Smooth muscle cell (in vitro differentiated cells): ENCODE measurements around the gene GTPBP1. TPM values are rescaled to one million over a fixed set of nuclear protein-coding genes. Genes with fewer than 3 reads are reported as not detected.

Experiments
- DNase-seq: peaks from one replicate; lab custom pipeline; 2025; ENCODE audit not compliant: unreplicated experiment; lab: John Stamatoyannopoulos, UW
- H2AFZ ChIP-seq: fragments of 200-600 bp; sonication (generic); 2 replicates; pipeline ENCODE4 v1.6.0; 2016; ENCODE audit warnings: antibody characterized with exemption, low read depth, mild to moderate bottlenecking
- H3F3A ChIP-seq: fragments of 200-600 bp; sonication (generic); 2 replicates; pipeline ENCODE4 v1.6.0; 2017; ENCODE audit warnings: antibody characterized with exemption, low read depth
- H3K27ac ChIP-seq: fragments of 200-600 bp; sonication (generic); 2 replicates; pipeline ENCODE4 v1.5.1; 2016; ENCODE audit warnings: low read depth, mild to moderate bottlenecking
- H3K27me3 ChIP-seq: fragments of 200-600 bp; sonication (generic); 2 replicates; pipeline ENCODE4 v1.6.1; 2016; ENCODE audit warnings: low read depth, mild to moderate bottlenecking
- H3K36me3 ChIP-seq: fragments of 200-600 bp; sonication (generic); 2 replicates; pipeline ENCODE4 v1.5.1; 2016; ENCODE audit warnings: low read depth
- H3K4me1 ChIP-seq: fragments of 200-600 bp; sonication (generic); 2 replicates; pipeline ENCODE4 v1.5.1; 2016; ENCODE audit warnings: low read depth
- H3K4me2 ChIP-seq: fragments of 200-600 bp; sonication (generic); 2 replicates; pipeline ENCODE4 v1.6.0; 2016; ENCODE audit warnings: mild to moderate bottlenecking
- H3K4me3 ChIP-seq: fragments of 200-600 bp; sonication (generic); 2 replicates; pipeline ENCODE4 v1.5.1; 2016; ENCODE audit warnings: mild to moderate bottlenecking
- H3K79me2 ChIP-seq: fragments of 200-600 bp; sonication (generic); 2 replicates; pipeline ENCODE4 v1.6.0; 2016; ENCODE audit warnings: low read depth, mild to moderate bottlenecking
- H3K9ac ChIP-seq: fragments of 200-600 bp; sonication (generic); 2 replicates; pipeline ENCODE4 v1.6.0; 2016; ENCODE audit warnings: low read depth
- H3K9me3 ChIP-seq: fragments of 200-600 bp; sonication (generic); replicated peaks from 2 replicates; pipeline ENCODE4 v1.5.1; 2016; ENCODE audit warnings: low read depth
- H4K20me1 ChIP-seq: fragments of 200-600 bp; sonication (generic); 2 replicates; pipeline ENCODE4 v1.6.0; 2016; ENCODE audit warnings: low read depth
- WGBS: methylation state at CpG from one replicate; pipeline ENCODE4 v1.1.7; 2016; ENCODE audit warnings: low lambda C conversion rate; 5-methylcytosine and 5-hydroxymethylcytosine counted together
- polyA plus RNA-seq: library from polyadenylated mRNA; unstranded; fragments of >200 nt; fragmentation: Nextera tagmentation; extraction: Ambion mirVana; gene quantifications from 2 replicates; pipeline ENCODE4 v1.2.1, GENCODE V29; 2016
- total RNA-seq: library from RNA; depleted of rRNA; stranded (reverse); fragments of >200 nt; gene quantifications from 2 replicates; pipeline ENCODE4 v1.2.3, GENCODE V29; 2014
- TF ChIP-seq, protein P1 (sequence below): fragments of 200-600 bp; sonication (generic); IDR thresholded peaks from 2 replicates; pipeline ENCODE4 v1.5.1; 2017; ENCODE audit warnings: borderline replicate concordance, mild to moderate bottlenecking, antibody characterized with exemption; ENCODE audit not compliant: insufficient read depth, poor library complexity, severe bottlenecking

GTPBP1 gene
- total and polyA plus RNA-seq, 2 experiments from 2014 or later, result 23.7 to 25.3 TPM

DNA sequence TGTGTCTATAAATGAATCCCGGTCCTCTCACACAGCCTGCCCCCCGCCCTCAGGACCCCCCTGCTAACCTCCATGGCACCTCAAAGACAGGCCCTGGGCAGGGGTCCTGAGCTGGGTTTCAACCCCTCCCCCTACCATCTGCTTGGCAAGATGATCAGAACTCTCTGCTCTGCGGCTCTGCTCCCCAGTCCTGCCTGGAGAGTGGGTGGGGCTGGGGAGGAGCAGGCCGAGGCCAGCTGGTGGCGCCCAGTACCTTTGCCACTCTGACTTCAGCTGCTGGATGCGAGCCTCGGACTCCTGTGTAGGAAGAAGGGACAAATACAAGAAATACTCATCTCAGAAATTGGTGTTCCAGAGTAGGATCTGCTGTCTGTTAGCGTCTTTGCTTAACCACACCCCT, 35.0 kb downstream of the GTPBP1 start:
- no peak overlapping the region for H2AFZ ChIP-seq
- H3K4me2 ChIP-seq, result no peak overlapping the region
- WGBS, result 91% methylated on average over 8 of the region's 8 CpGs
- H3K27me3 ChIP-seq, result no peaks in the 10 kb centered on the region
- no peak for DNase-seq
- H3K9ac ChIP-seq, result no peak overlapping the region
- H3K4me3 ChIP-seq, result no peak overlapping the region
- no peaks in the 10 kb centered on the region for H3K9me3 ChIP-seq
- H3K79me2 ChIP-seq, result no peaks in the 10 kb centered on the region
- H3K4me1 ChIP-seq, result no peaks in the 10 kb centered on the region
- H4K20me1 ChIP-seq, result no peaks in the 10 kb centered on the region
- TF ChIP-seq, protein P1, sequence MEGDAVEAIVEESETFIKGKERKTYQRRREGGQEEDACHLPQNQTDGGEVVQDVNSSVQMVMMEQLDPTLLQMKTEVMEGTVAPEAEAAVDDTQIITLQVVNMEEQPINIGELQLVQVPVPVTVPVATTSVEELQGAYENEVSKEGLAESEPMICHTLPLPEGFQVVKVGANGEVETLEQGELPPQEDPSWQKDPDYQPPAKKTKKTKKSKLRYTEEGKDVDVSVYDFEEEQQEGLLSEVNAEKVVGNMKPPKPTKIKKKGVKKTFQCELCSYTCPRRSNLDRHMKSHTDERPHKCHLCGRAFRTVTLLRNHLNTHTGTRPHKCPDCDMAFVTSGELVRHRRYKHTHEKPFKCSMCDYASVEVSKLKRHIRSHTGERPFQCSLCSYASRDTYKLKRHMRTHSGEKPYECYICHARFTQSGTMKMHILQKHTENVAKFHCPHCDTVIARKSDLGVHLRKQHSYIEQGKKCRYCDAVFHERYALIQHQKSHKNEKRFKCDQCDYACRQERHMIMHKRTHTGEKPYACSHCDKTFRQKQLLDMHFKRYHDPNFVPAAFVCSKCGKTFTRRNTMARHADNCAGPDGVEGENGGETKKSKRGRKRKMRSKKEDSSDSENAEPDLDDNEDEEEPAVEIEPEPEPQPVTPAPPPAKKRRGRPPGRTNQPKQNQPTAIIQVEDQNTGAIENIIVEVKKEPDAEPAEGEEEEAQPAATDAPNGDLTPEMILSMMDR, result no peak
- no peak overlapping the region for H3K27ac ChIP-seq
- H3K36me3 ChIP-seq, result peaks cover 9% of the 10 kb centered on the region
- no peaks in the 10 kb centered on the region for H3F3A ChIP-seq

DNA sequence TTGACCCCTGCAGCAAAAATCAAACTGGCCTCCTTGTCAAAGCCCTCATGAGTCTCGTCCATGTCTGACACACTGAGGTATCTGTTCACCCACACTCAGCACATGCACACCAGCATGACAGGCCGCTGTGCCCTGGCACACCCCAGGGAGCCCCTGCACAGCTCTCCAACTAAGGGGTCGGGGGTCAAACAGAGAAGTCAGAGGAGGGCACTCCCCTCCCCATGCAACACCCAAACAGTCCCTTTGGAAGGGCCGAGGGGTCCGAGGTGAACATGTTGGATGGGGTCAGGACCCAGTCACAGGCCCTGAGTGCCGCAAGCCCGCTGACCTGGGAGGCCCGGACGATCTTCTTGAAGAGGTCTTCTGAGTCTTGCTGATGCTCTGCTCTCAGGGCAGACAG, 35.4 kb downstream of the GTPBP1 start:
- no peaks in the 10 kb centered on the region for H3K27me3 ChIP-seq
- H2AFZ ChIP-seq, result no peak overlapping the region
- DNase-seq, result no peak
- H3K4me3 ChIP-seq, result no peak overlapping the region
- no peaks in the 10 kb centered on the region for H4K20me1 ChIP-seq
- no peaks in the 10 kb centered on the region for H3F3A ChIP-seq
- no peak overlapping the region for H3K4me2 ChIP-seq
- no peaks in the 10 kb centered on the region for H3K4me1 ChIP-seq
- no peak overlapping the region for H3K27ac ChIP-seq
- no peaks in the 10 kb centered on the region for H3K9me3 ChIP-seq
- 94% methylated on average over 9 of the region's 9 CpGs for WGBS
- TF ChIP-seq, protein P1, result no peak
- H3K36me3 ChIP-seq, result peaks cover 9% of the 10 kb centered on the region
- H3K79me2 ChIP-seq, result no peaks in the 10 kb centered on the region
- no peak overlapping the region for H3K9ac ChIP-seq

DNA sequence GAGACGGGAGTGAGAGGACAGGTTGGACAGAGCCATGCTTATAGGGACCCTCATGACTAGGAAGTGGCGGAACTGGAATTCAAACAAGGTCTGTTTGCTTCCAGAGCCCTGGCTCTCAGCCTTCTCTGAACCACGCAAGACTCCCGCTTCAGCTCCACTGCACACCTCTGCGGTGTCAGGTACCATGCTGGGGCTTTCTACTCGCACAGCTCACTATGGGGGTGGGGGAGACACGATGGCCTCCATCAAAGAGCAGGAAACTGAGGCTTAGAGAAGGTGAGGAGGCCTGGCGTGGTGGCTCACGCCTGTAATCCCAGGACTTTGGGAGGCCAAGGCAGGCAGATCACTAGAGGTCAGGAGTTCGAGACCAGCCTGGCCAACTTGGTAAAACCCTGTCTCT, 35.8 kb downstream of the GTPBP1 start:
- H2AFZ ChIP-seq, result no peak overlapping the region
- 95% methylated on average over 10 of the region's 10 CpGs for WGBS
- DNase-seq, result no peak
- no peaks in the 10 kb centered on the region for H3K4me1 ChIP-seq
- no peaks in the 10 kb centered on the region for H3K79me2 ChIP-seq
- no peaks in the 10 kb centered on the region for H3F3A ChIP-seq
- no peak overlapping the region for H3K9ac ChIP-seq
- no peaks in the 10 kb centered on the region for H4K20me1 ChIP-seq
- H3K27me3 ChIP-seq, result no peaks in the 10 kb centered on the region
- TF ChIP-seq, protein P1, result no peak
- H3K4me3 ChIP-seq, result no peak overlapping the region
- peaks cover 9% of the 10 kb centered on the region for H3K36me3 ChIP-seq
- H3K27ac ChIP-seq, result no peak overlapping the region
- H3K4me2 ChIP-seq, result no peak overlapping the region
- H3K9me3 ChIP-seq, result no peaks in the 10 kb centered on the region

DNA sequence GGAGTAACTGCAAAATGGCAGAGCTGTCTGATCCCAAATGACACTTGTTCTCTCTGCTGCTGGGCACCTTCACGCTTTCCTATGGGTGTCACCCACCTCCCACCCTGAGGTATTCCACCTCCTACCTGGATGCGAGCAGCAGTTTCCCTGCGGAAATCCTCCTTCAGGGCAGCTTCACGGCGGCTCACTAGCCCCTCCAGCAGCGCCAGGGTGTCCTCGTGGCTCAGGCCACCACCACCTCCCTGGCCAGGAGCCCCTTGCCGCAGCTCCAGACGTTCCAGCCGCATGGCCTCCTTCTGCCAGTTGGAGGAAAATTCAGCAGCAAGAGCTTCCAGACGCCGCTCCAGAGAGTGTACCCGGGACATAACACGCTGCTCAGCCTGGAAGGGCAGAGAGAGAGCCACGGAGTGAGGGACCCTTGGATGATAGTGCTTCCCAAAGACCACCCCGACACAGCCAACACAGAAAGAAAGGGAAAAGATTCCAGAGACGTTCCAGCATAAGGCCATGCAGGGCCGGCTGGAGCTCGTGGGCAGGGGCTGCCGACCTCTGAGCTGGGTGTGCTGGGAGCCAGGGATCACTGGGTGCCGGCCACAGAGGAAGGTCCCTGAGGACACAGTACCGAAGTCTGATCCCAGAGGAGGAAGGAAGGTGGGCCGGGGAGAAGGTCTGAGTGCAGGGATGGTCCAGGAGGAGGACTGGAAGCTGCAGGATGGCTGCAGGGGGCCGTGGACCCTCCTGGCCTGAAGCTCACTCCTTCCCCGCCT, 36.6 kb downstream of the GTPBP1 start:
- no peaks in the 10 kb centered on the region for H3K9me3 ChIP-seq
- H3K27ac ChIP-seq, result no peak overlapping the region
- WGBS, result 98% methylated on average over 25 of the region's 25 CpGs
- no peaks in the 10 kb centered on the region for H3K27me3 ChIP-seq
- peaks cover 9% of the 10 kb centered on the region for H3K36me3 ChIP-seq
- no peak overlapping the region for H3K4me2 ChIP-seq
- TF ChIP-seq, protein P1, result no peak
- no peak overlapping the region for H2AFZ ChIP-seq
- no peaks in the 10 kb centered on the region for H3F3A ChIP-seq
- no peaks in the 10 kb centered on the region for H3K4me1 ChIP-seq
- no peak overlapping the region for H3K9ac ChIP-seq
- no peak for DNase-seq
- no peaks in the 10 kb centered on the region for H4K20me1 ChIP-seq
- no peaks in the 10 kb centered on the region for H3K79me2 ChIP-seq
- H3K4me3 ChIP-seq, result no peak overlapping the region
